GM12878 (cell line): ENCODE data around the gene TBX5. TPM values are rescaled to one million over a fixed set of nuclear protein-coding genes. Genes with fewer than 3 reads are reported as not detected.

ENCODE experiments used
- ATAC-seq: fragments of 200-7000 bp; cut with Tn5 transposase; 3 replicates; pipeline ENCODE4 v1.9.1; 2020; ENCODE audit warnings: mild to moderate bottlenecking, moderate library complexity
- BruUV-seq: library from RNA; stranded (reverse); fragments of 400-500 nt; replicated peaks from 2 replicates; lab custom pipeline; 2021; lab: Mats Ljungman, UMichigan
- CTCF ChIA-PET: fragments of 300-600 bp; sonication (Branson Sonifier 250); formaldehyde crosslinking; extraction: SDS; loops from one replicate; lab custom pipeline; 2021; ENCODE audit warnings: inconsistent platforms; lab: Yijun Ruan, JAX
- POLR2A ChIA-PET: fragments of 350-600 bp; formaldehyde crosslinking; extraction: SDS; loops from one replicate; lab custom pipeline; 2021; ENCODE audit warnings: inconsistent platforms; lab: Charles Lee
- RAD21 ChIA-PET: fragments of 300-600 bp; sonication (Branson Sonifier 250); formaldehyde crosslinking; loops from one replicate; lab custom pipeline; 2023; ENCODE audit warnings: antibody characterized with exemption; ENCODE audit not compliant: unreplicated experiment; lab: Charles Lee
- SMC1A ChIA-PET: fragments of 300-600 bp; sonication (Branson Sonifier 250); formaldehyde crosslinking; loops from one replicate; lab custom pipeline; 2023; ENCODE audit not compliant: unreplicated experiment, uncharacterized antibody; lab: Charles Lee
- DNase-seq: peaks from one replicate; pipeline ENCODE4 v3.0.0-alpha.2; 2011; ENCODE audit warnings: low read depth, low spot score
- FAIRE-seq: peaks from 3 replicates; lab custom pipeline; 2011; peaks lifted over from hg19 to GRCh38; lab: Jason Lieb, UNC
- H2AFZ ChIP-seq: 2 replicates; pipeline ENCODE4 v1.6.0; 2011; ENCODE audit warnings: low read depth, low read length, control low read depth; ENCODE audit not compliant: control insufficient read depth
- H3K27ac ChIP-seq: 2 replicates; pipeline ENCODE4 v1.5.1; 2011; ENCODE audit warnings: control low read depth; ENCODE audit not compliant: control insufficient read depth, insufficient read depth
- H3K27me3 ChIP-seq, 2 experiments: replicated peaks in 1 of 2; 2 replicates each; pipeline versions ENCODE4 v1.6.0 to v1.6.1; 2011; ENCODE audit warnings: low read length in 1 of 2; ENCODE audit not compliant: control insufficient read depth in 2 of 2, insufficient read depth in 2 of 2
- H3K36me3 ChIP-seq, 2 experiments: 2 replicates each; pipeline ENCODE4 v1.5.1; 2011; ENCODE audit warnings: low read length in 1 of 2; ENCODE audit not compliant: control insufficient read depth in 2 of 2, insufficient read depth in 2 of 2
- H3K4me1 ChIP-seq: 2 replicates; pipeline ENCODE4 v1.6.1; 2011; ENCODE audit warnings: mild to moderate bottlenecking, low read length, moderate library complexity, mixed read lengths; ENCODE audit not compliant: control insufficient read depth, insufficient read depth
- H3K4me2 ChIP-seq: 2 replicates; pipeline ENCODE4 v1.6.0; 2011; ENCODE audit warnings: control low read depth; ENCODE audit not compliant: control insufficient read depth, insufficient read depth
- H3K4me3 ChIP-seq: fragments of 200-600 bp; sonication (generic); 2 replicates; pipeline ENCODE4 v1.5.1; 2016
- H3K79me2 ChIP-seq: 2 replicates; pipeline ENCODE4 v1.6.0; 2011; ENCODE audit warnings: low read length; ENCODE audit not compliant: control insufficient read depth, insufficient read depth
- H3K9ac ChIP-seq: 2 replicates; pipeline ENCODE4 v1.8.0; 2011; ENCODE audit warnings: low read length, control low read depth, mixed read lengths; ENCODE audit not compliant: control insufficient read depth, insufficient read depth
- H3K9me3 ChIP-seq: replicated peaks from 3 replicates; pipeline ENCODE4 v1.5.1; 2011; ENCODE audit warnings: mild to moderate bottlenecking, low read length; ENCODE audit not compliant: control insufficient read depth, insufficient read depth
- H4K20me1 ChIP-seq: 2 replicates; pipeline ENCODE4 v1.6.0; 2011; ENCODE audit not compliant: control insufficient read depth, insufficient read depth
- CREM ChIP-seq: IDR thresholded peaks from 2 replicates; pipeline ENCODE4 v1.6.1; 2014; ENCODE audit warnings: antibody characterized with exemption, low read depth
- GABPA ChIP-seq: IDR thresholded peaks from 2 replicates; pipeline ENCODE4 v1.6.1; 2014; ENCODE audit warnings: antibody characterized with exemption, low read depth, mild to moderate bottlenecking, inconsistent platforms
- MXI1 ChIP-seq: fragments of 150-350 bp; IDR thresholded peaks from 2 replicates; pipeline ENCODE4 v1.6.1; 2011; ENCODE audit warnings: low read depth, mild to moderate bottlenecking, inconsistent platforms, low read length, improper control_type of control experiment
- MYB ChIP-seq: fragments of 150-350 bp; IDR thresholded peaks from 2 replicates; pipeline ENCODE4 v1.6.1; 2014; ENCODE audit warnings: mild to moderate bottlenecking, low read depth, low read length, borderline replicate concordance
- NFIC ChIP-seq: IDR thresholded peaks from 2 replicates; pipeline ENCODE4 v1.6.1; 2012; ENCODE audit warnings: low read depth, mild to moderate bottlenecking, inconsistent platforms, low read length, moderate library complexity
- NR2C1 ChIP-seq: fragments of 450-650 bp; IDR thresholded peaks from 2 replicates; pipeline ENCODE4 v1.6.1; 2017; ENCODE audit warnings: antibody characterized with exemption, mild to moderate bottlenecking, moderate library complexity
- RELA ChIP-seq: fragments of 450-650 bp; IDR thresholded peaks from 2 replicates; pipeline ENCODE4 v1.8.0; 2014; ENCODE audit warnings: borderline replicate concordance; ENCODE audit not compliant: partially characterized antibody
- SP1 ChIP-seq: IDR thresholded peaks from one replicate; pipeline ENCODE4 v1.6.1; 2011; ENCODE audit warnings: low read depth, low read length
- WRNIP1 ChIP-seq: IDR thresholded peaks from 2 replicates; pipeline ENCODE4 v1.6.1; 2011; ENCODE audit warnings: low read depth, low read length, improper control_type of control experiment, borderline replicate concordance
- ZNF274 ChIP-seq: IDR thresholded peaks from one replicate; pipeline ENCODE4 v1.8.0; 2011; ENCODE audit not compliant: insufficient read length, insufficient read depth
- WGBS: methylation state at CpG from one replicate; pipeline ENCODE4 v1.1.6; 2016; ENCODE audit warnings: low lambda C conversion rate; ENCODE audit not compliant: insufficient replicate concordance, insufficient coverage; ENCODE audit errors: missing lambda C conversion rate; 5-methylcytosine and 5-hydroxymethylcytosine counted together
- in situ Hi-C: fragments of 300-500 bp; cut with MboI; formaldehyde crosslinking; loops from 9 replicates; pipeline ENCODE4 v1.14.3; 2018; ENCODE audit warnings: mixed read lengths
- intact Hi-C: fragments of 100-400 bp; cut with micrococcal nuclease; formaldehyde crosslinking; loops from one replicate; pipeline ENCODE4 v1.14.2; 2022; ENCODE audit not compliant: unreplicated experiment
- polyA plus RNA-seq, 11 experiments: library from polyadenylated mRNA; depleted of rRNA in 4 of 11; unstranded in 6 of 11; stranded (reverse) in 5 of 11; fragments of >200 nt; fragmentation: Nextera tagmentation in 4 of 11; fragmentation: Illumina TruSeq in 1 of 11; extraction: Ambion mirVana in 4 of 11; extraction: Trizol in 1 of 11; gene quantifications; 1 replicate in 1 of 11; 2 replicates in 10 of 11; pipeline versions ENCODE4 v1.2.1 to v1.2.3, GENCODE V29; 2011 to 2016; ENCODE audit warnings: inconsistent platforms in 2 of 11, missing spikeins in 2 of 11, low read depth in 1 of 11
- total RNA-seq, 4 experiments: library from RNA; depleted of rRNA in 3 of 4; stranded (reverse); fragments of >200 nt in 3 of 4; fragmentation: Illumina TruSeq in 1 of 4; extraction: Trizol in 1 of 4; gene quantifications; 2 replicates each; pipeline versions ENCODE4 v1.2.1 to v1.2.3, GENCODE V29; 2013 to 2021
- TF ChIP-seq, protein P1 (sequence below): fragments of 450-650 bp; IDR thresholded peaks from 2 replicates; pipeline ENCODE4 v1.6.1; 2017; ENCODE audit warnings: mild to moderate bottlenecking
- TF ChIP-seq, protein P2 (sequence below): IDR thresholded peaks from 2 replicates; pipeline ENCODE4 v1.6.1; 2011; ENCODE audit warnings: mild to moderate bottlenecking, low read depth, low read length, moderate library complexity; ENCODE audit not compliant: insufficient replicate concordance
- TF ChIP-seq, protein P3 (sequence below): fragments of 450-650 bp; IDR thresholded peaks from 2 replicates; pipeline ENCODE4 v1.6.1; 2016; ENCODE audit warnings: mild to moderate bottlenecking
- TF ChIP-seq, protein P4 (sequence below): IDR thresholded peaks from 2 replicates; pipeline ENCODE4 v1.6.1; 2012; ENCODE audit warnings: low read depth, low read length, improper control_type of control experiment
- TF ChIP-seq, protein P5 (sequence below): fragments of 450-650 bp; IDR thresholded peaks from 2 replicates; pipeline ENCODE4 v1.6.1; 2017; ENCODE audit warnings: low read depth, mild to moderate bottlenecking, moderate library complexity

TBX5 gene
- total and polyA plus RNA-seq, 10 of the 15 experiments (the other 5 are each of a cell fraction or from before 2014, with no cell fraction given), result 0.04 TPM; not detected in 9

DNA sequence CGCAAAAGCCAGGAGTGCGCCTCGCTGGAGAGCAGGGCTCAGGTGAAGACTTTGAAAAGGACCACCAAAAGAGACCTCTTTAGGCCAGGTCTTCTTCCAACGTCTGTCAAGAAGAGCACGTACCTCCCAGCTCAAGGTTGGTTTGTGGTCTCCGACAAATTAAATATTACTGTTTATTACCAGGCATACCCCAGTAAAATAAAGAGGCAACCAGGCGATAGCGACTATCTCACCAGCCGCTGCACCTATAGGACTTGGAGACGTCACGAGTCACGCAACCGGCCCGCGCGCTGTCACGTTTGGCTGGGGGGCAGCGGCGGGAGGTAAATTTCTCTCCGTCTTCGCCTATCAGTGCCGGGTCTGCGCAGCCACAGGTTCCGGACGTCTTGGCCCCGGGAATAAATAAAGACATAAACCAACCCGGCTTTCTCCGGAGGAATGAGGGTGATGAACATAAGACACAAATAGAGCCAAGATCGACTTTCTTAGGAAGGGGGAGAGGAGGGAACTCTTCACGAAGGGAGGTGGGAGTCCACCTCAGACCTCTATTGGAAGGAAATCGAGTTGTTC lies 2.0 kb upstream of the TBX5 start:
- H4K20me1 ChIP-seq, result no peaks in the 10 kb centered on the region
- no peaks in the 10 kb centered on the region for H3K79me2 ChIP-seq
- no peaks in the 10 kb centered on the region for H3K4me1 ChIP-seq
- FAIRE-seq (no peak), DNase-seq (no peak), ATAC-seq (no peak)
- ChIA-PET CTCF (no interaction called here), RAD21 (no interaction called here), POLR2A (no interaction called here), SMC1A (no interaction called here)
- in situ Hi-C loops, result no loop called here
- H3K27me3 ChIP-seq, result peaks cover 5 to 31% of the 10 kb centered on the region in 2 experiments
- H2AFZ ChIP-seq, result no peak overlapping the region
- no peak overlapping the region for H3K4me3 ChIP-seq
- no TSS peak for BruUV-seq
- H3K36me3 ChIP-seq, result no peaks in the 10 kb centered on the region
- 55% methylated on average over 31 of the region's 31 CpGs for WGBS
- no peaks in the 10 kb centered on the region; the same call in 2 of the 3 replicates for H3K9me3 ChIP-seq
- H3K27ac ChIP-seq, result no peak overlapping the region
- no peak overlapping the region for H3K4me2 ChIP-seq
- intact Hi-C loops, result no loop called here
- no peak overlapping the region for H3K9ac ChIP-seq
- TF ChIP-seq GABPA (no peak), SP1 (no peak), NR2C1 (no peak), NFIC (no peak), MYB (no peak), RELA (no peak), CREM (no peak), WRNIP1 (no peak), ZNF274 (no peak), MXI1 (no peak)
- TF ChIP-seq, protein P1, sequence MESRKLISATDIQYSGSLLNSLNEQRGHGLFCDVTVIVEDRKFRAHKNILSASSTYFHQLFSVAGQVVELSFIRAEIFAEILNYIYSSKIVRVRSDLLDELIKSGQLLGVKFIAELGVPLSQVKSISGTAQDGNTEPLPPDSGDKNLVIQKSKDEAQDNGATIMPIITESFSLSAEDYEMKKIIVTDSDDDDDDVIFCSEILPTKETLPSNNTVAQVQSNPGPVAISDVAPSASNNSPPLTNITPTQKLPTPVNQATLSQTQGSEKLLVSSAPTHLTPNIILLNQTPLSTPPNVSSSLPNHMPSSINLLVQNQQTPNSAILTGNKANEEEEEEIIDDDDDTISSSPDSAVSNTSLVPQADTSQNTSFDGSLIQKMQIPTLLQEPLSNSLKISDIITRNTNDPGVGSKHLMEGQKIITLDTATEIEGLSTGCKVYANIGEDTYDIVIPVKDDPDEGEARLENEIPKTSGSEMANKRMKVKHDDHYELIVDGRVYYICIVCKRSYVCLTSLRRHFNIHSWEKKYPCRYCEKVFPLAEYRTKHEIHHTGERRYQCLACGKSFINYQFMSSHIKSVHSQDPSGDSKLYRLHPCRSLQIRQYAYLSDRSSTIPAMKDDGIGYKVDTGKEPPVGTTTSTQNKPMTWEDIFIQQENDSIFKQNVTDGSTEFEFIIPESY, result no peak
- TF ChIP-seq, protein P2, sequence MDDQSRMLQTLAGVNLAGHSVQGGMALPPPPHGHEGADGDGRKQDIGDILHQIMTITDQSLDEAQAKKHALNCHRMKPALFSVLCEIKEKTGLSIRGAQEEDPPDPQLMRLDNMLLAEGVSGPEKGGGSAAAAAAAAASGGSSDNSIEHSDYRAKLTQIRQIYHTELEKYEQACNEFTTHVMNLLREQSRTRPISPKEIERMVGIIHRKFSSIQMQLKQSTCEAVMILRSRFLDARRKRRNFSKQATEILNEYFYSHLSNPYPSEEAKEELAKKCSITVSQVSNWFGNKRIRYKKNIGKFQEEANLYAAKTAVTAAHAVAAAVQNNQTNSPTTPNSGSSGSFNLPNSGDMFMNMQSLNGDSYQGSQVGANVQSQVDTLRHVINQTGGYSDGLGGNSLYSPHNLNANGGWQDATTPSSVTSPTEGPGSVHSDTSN, result no peak
- TF ChIP-seq, protein P3, sequence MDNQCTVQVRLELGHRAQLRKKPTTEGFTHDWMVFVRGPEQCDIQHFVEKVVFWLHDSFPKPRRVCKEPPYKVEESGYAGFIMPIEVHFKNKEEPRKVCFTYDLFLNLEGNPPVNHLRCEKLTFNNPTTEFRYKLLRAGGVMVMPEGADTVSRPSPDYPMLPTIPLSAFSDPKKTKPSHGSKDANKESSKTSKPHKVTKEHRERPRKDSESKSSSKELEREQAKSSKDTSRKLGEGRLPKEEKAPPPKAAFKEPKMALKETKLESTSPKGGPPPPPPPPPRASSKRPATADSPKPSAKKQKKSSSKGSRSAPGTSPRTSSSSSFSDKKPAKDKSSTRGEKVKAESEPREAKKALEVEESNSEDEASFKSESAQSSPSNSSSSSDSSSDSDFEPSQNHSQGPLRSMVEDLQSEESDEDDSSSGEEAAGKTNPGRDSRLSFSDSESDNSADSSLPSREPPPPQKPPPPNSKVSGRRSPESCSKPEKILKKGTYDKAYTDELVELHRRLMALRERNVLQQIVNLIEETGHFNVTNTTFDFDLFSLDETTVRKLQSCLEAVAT, result no peak
- TF ChIP-seq, protein P4, sequence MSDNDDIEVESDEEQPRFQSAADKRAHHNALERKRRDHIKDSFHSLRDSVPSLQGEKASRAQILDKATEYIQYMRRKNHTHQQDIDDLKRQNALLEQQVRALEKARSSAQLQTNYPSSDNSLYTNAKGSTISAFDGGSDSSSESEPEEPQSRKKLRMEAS, result no peak
- TF ChIP-seq, protein P5, sequence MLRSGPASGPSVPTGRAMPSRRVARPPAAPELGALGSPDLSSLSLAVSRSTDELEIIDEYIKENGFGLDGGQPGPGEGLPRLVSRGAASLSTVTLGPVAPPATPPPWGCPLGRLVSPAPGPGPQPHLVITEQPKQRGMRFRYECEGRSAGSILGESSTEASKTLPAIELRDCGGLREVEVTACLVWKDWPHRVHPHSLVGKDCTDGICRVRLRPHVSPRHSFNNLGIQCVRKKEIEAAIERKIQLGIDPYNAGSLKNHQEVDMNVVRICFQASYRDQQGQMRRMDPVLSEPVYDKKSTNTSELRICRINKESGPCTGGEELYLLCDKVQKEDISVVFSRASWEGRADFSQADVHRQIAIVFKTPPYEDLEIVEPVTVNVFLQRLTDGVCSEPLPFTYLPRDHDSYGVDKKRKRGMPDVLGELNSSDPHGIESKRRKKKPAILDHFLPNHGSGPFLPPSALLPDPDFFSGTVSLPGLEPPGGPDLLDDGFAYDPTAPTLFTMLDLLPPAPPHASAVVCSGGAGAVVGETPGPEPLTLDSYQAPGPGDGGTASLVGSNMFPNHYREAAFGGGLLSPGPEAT, result no peak
